Activated CD4-positive, alpha-beta memory T cell treated with anti-CD3 and anti-CD28 coated beads for 36 hours (primary cell): ENCODE data around the gene AAMDC. TPM values are rescaled to one million over a fixed set of nuclear protein-coding genes. Genes with fewer than 3 reads are reported as not detected.
"Not testable (repeated sequence)": the region's sequence is repeated elsewhere in the genome, so short reads cannot be mapped to it uniquely, and the experiment has no call there.

Experiments
- CTCF ChIA-PET: fragments of 350-600 bp; sonication (Branson Sonifier 250); formaldehyde crosslinking; loops from one replicate; lab custom pipeline; 2021; ENCODE audit warnings: antibody characterized with exemption, inconsistent platforms; lab: Charles Lee
- POLR2A ChIA-PET: fragments of 350-600 bp; sonication (Branson Sonifier 250); formaldehyde crosslinking; loops from one replicate; lab custom pipeline; 2021; ENCODE audit warnings: antibody characterized with exemption; lab: Charles Lee
- DNase-seq: peaks from one replicate; pipeline ENCODE4 v3.0.0-alpha.2; 2020
- H3K27ac Mint-ChIP-seq: one replicate; pipeline ENCODE4 v1.8.0; 2021; ENCODE audit warnings: mixed read lengths
- H3K27me3 Mint-ChIP-seq: one replicate; pipeline ENCODE4 v1.8.0; 2021; ENCODE audit warnings: mixed read lengths
- H3K36me3 Mint-ChIP-seq: one replicate; pipeline ENCODE4 v1.8.0; 2021; ENCODE audit warnings: mixed read lengths
- H3K4me1 Mint-ChIP-seq: one replicate; pipeline ENCODE4 v1.8.0; 2021; ENCODE audit warnings: low read depth, mixed read lengths
- H3K4me3 Mint-ChIP-seq: one replicate; pipeline ENCODE4 v1.8.0; 2021; ENCODE audit warnings: mild to moderate bottlenecking, mixed read lengths
- H3K9me3 Mint-ChIP-seq: one replicate; pipeline ENCODE4 v1.8.0; 2021; ENCODE audit warnings: mixed read lengths
- intact Hi-C: fragments of 100-400 bp; cut with micrococcal nuclease; formaldehyde crosslinking; loops from one replicate; pipeline ENCODE4 v1.15.1; 2023
- total RNA-seq, 2 experiments: library from RNA; stranded (reverse); gene quantifications; one replicate each; pipeline ENCODE4 v1.2.3, GENCODE V29; 2021

Gene AAMDC
- total RNA-seq, 2 experiments from 2014 or later: 9.5 to 10.0 TPM

GRCh38 chr11:77889045-77889444 lies 68.1 kb downstream of the AAMDC start:
- CTCF ChIA-PET: not testable (repeated sequence)

GRCh38 chr11:77890100-77890614 lies 69.2 kb downstream of the AAMDC start:
- H3K4me3 Mint-ChIP-seq, CTCF ChIA-PET, H3K9me3 Mint-ChIP-seq, DNase-seq, H3K27ac Mint-ChIP-seq, POLR2A ChIA-PET, intact Hi-C loops, H3K4me1 Mint-ChIP-seq, H3K27me3 Mint-ChIP-seq: not testable (repeated sequence)
- peaks cover 42% of the 10 kb centered on the region for H3K36me3 Mint-ChIP-seq

More at GRCh38 chr11:77889045-77889444, 68.1 kb downstream of the AAMDC start:
- H3K27ac Mint-ChIP-seq, H3K27me3 Mint-ChIP-seq, H3K4me3 Mint-ChIP-seq, H3K4me1 Mint-ChIP-seq, DNase-seq, POLR2A ChIA-PET, H3K9me3 Mint-ChIP-seq, intact Hi-C loops: not testable (repeated sequence)
- H3K36me3 Mint-ChIP-seq: peaks cover 43% of the 10 kb centered on the region

DNA sequence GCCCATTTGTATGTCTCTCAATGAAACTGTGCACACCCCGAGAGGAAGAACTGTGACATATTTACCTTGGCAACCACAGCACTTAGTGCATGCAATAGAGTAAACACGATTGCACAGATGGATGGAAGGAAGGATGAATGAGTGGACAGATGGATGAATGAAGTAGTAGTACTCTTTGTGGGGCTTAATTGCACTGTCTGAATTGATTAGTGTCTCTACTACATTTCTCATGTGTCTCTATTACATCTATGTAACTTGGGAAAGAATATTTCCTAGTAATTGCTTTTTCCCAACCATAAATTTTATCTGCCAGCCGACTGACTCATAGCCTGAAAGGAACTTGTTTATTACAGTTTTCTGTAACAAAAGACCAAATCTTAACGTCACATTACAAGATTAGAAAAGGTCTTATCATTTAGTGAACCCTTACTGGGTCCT lies 69.7 kb downstream of the AAMDC start:
- intact Hi-C loops, H3K27me3 Mint-ChIP-seq, DNase-seq, H3K9me3 Mint-ChIP-seq, CTCF ChIA-PET, H3K27ac Mint-ChIP-seq, H3K4me3 Mint-ChIP-seq, POLR2A ChIA-PET, H3K4me1 Mint-ChIP-seq: not testable (repeated sequence)
- H3K36me3 Mint-ChIP-seq: peaks cover 40% of the 10 kb centered on the region

GRCh38 chr11:77891256-77891655 lies 70.3 kb downstream of the AAMDC start:
- DNase-seq, intact Hi-C loops, H3K4me1 Mint-ChIP-seq, H3K27ac Mint-ChIP-seq, H3K9me3 Mint-ChIP-seq, CTCF ChIA-PET, H3K4me3 Mint-ChIP-seq, POLR2A ChIA-PET, H3K27me3 Mint-ChIP-seq: not testable (repeated sequence)
- peaks cover 40% of the 10 kb centered on the region for H3K36me3 Mint-ChIP-seq

DNA sequence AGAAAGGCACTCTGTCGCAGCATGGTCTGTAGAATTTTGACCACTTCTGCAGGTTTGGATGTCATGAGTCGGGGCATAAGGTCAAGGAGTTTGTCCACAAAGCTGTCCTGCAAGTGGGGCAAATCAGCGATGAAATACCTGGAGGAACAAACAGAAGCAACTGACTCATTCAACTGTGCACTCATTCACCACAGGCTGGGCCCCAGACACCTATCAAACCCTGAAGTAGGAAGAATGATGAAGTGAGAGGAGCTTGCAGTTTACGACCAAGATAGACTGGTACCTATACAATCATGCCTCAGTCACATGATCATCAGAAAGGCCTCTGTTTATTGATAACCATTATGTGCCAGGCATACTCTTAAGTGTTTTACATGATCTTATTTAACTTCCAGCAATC lies 70.8 kb downstream of the AAMDC start:
- POLR2A ChIA-PET, H3K27ac Mint-ChIP-seq, H3K4me3 Mint-ChIP-seq, CTCF ChIA-PET, intact Hi-C loops, H3K27me3 Mint-ChIP-seq, DNase-seq, H3K4me1 Mint-ChIP-seq, H3K9me3 Mint-ChIP-seq: not testable (repeated sequence)
- peaks cover 39% of the 10 kb centered on the region for H3K36me3 Mint-ChIP-seq

DNA sequence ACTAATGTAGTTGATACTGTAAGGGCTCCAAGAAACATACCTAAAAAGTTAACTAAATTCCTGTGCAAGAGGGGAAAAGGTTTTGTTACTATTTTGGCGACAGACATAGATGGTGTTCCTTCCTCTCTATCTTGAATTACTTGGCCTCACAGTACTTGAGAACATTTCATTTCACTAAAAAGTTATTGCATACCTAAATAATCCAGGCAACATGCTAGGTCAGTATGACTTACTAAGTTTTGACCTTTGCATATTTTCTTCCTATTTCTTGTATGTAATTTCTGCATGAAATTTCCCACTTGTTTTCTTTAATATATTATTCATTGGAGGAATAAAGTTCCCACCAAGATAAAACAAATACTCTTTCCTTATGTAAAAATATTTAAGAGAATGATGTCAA lies 74.0 kb downstream of the AAMDC start:
- H3K36me3 Mint-ChIP-seq: peaks cover 24% of the 10 kb centered on the region
- H3K4me3 Mint-ChIP-seq, DNase-seq, H3K9me3 Mint-ChIP-seq, H3K27me3 Mint-ChIP-seq, H3K4me1 Mint-ChIP-seq, H3K27ac Mint-ChIP-seq, CTCF ChIA-PET, POLR2A ChIA-PET, intact Hi-C loops: not testable (repeated sequence)

GRCh38 chr11:77908835-77909234 lies 87.9 kb downstream of the AAMDC start:
- peaks cover 15% of the 10 kb centered on the region for H3K36me3 Mint-ChIP-seq
- ChIA-PET CTCF (no interaction called here), POLR2A (no interaction called here)
- H3K4me1 Mint-ChIP-seq: no peaks in the 10 kb centered on the region
- no peak overlapping the region for H3K4me3 Mint-ChIP-seq
- no peaks in the 10 kb centered on the region for H3K9me3 Mint-ChIP-seq
- DNase-seq: no peak
- intact Hi-C loops: no loop called here
- H3K27ac Mint-ChIP-seq: no peak overlapping the region
- no peaks in the 10 kb centered on the region for H3K27me3 Mint-ChIP-seq

- intact Hi-C loops: no loop called here
- ChIA-PET CTCF (no interaction called here), POLR2A (no interaction called here)
- Mint-ChIP-seq H3K27me3 (no peaks in the 10 kb centered on the region), H3K36me3 (peaks cover 15% of the 10 kb centered on the region), H3K4me3 (no peak overlapping the region), H3K4me1 (no peaks in the 10 kb centered on the region), H3K27ac (no peak overlapping the region), H3K9me3 (no peaks in the 10 kb centered on the region)
- no peak for DNase-seq
Measured at GRCh38 chr11:77909277-77909676, 88.3 kb downstream of the AAMDC start.

GRCh38 chr11:77910828-77911227 lies 89.9 kb downstream of the AAMDC start:
- H3K9me3 Mint-ChIP-seq, CTCF ChIA-PET, H3K4me1 Mint-ChIP-seq, H3K27me3 Mint-ChIP-seq, H3K4me3 Mint-ChIP-seq, H3K27ac Mint-ChIP-seq, intact Hi-C loops, POLR2A ChIA-PET, DNase-seq: not testable (repeated sequence)
- peaks cover 15% of the 10 kb centered on the region for H3K36me3 Mint-ChIP-seq

GRCh38 chr11:77913608-77914306 lies 92.8 kb downstream of the AAMDC start:
- POLR2A ChIA-PET, H3K9me3 Mint-ChIP-seq, H3K36me3 Mint-ChIP-seq, H3K4me3 Mint-ChIP-seq, H3K4me1 Mint-ChIP-seq, CTCF ChIA-PET, H3K27ac Mint-ChIP-seq, intact Hi-C loops, DNase-seq, H3K27me3 Mint-ChIP-seq: not testable (repeated sequence)

- H3K27me3 Mint-ChIP-seq, H3K9me3 Mint-ChIP-seq, intact Hi-C loops, H3K27ac Mint-ChIP-seq, H3K36me3 Mint-ChIP-seq, DNase-seq, H3K4me3 Mint-ChIP-seq, POLR2A ChIA-PET, H3K4me1 Mint-ChIP-seq, CTCF ChIA-PET: not testable (repeated sequence)
Measured at GRCh38 chr11:77914307-77914791, 93.4 kb downstream of the AAMDC start.

DNA sequence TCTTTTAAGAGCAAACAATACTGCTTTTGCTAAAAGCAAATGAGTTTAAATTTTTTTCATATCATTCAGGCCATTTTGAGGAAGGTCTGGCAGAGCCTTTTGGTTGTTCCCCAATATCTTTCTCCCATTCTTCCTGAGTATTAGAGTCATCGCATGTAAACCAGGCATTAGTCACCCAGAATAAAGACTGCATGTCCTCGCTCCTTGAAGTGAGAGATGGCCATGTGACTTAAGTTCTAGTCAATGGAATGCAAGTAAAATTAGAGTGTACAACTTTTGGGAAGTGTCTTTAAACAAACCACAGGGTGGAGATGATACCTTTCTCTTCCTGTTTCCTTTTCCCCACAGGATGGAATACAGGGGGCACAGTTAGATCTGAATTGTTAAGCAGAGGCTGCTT lies 96.8 kb downstream of the AAMDC start:
- H3K36me3 Mint-ChIP-seq, POLR2A ChIA-PET, H3K27ac Mint-ChIP-seq, CTCF ChIA-PET, H3K4me3 Mint-ChIP-seq, H3K27me3 Mint-ChIP-seq, H3K4me1 Mint-ChIP-seq, intact Hi-C loops, H3K9me3 Mint-ChIP-seq, DNase-seq: not testable (repeated sequence)
